Neural crest cell (in vitro differentiated cells): ENCODE results near the gene PRKAG2. TPM values are rescaled to one million over a fixed set of nuclear protein-coding genes. Genes with fewer than 3 reads are reported as not detected.

Experiments used
- DNase-seq: peaks from one replicate; pipeline ENCODE4 v3.0.0; 2021; ENCODE audit warnings: low read depth, mixed read lengths, low spot score
- H3K27ac Mint-ChIP-seq: one replicate; pipeline ENCODE4 v1.8.0; 2021; ENCODE audit warnings: mild to moderate bottlenecking, mixed read lengths; ENCODE audit not compliant: unreplicated experiment
- H3K27me3 Mint-ChIP-seq: 2 replicates; pipeline ENCODE4 v1.8.0; 2021; ENCODE audit warnings: low read depth, mild to moderate bottlenecking, mixed read lengths
- H3K36me3 Mint-ChIP-seq: 2 replicates; pipeline ENCODE4 v1.8.0; 2021; ENCODE audit warnings: low read depth, mild to moderate bottlenecking, mixed read lengths
- H3K4me1 Mint-ChIP-seq: 2 replicates; pipeline ENCODE4 v1.8.0; 2021; ENCODE audit warnings: mixed read lengths
- H3K4me3 Mint-ChIP-seq: one replicate; pipeline ENCODE4 v1.8.0; 2021; ENCODE audit warnings: mild to moderate bottlenecking, mixed read lengths
- H3K9me3 Mint-ChIP-seq: 2 replicates; pipeline ENCODE4 v1.8.0; 2021; ENCODE audit warnings: mixed read lengths
- CTCF ChIP-seq: fragments of 200-600 bp; sonication (generic); conservative IDR thresholded peaks from 2 replicates; pipeline ENCODE4 v1.5.0; 2021; ENCODE audit warnings: antibody characterized with exemption, mild to moderate bottlenecking
- total RNA-seq: library from RNA; stranded (reverse); gene quantifications from 2 replicates; pipeline ENCODE4 v1.2.1, GENCODE V29; 2021

PRKAG2 gene
- total RNA-seq, 1 donor from 2014 or later, result 12.5 TPM

DNA sequence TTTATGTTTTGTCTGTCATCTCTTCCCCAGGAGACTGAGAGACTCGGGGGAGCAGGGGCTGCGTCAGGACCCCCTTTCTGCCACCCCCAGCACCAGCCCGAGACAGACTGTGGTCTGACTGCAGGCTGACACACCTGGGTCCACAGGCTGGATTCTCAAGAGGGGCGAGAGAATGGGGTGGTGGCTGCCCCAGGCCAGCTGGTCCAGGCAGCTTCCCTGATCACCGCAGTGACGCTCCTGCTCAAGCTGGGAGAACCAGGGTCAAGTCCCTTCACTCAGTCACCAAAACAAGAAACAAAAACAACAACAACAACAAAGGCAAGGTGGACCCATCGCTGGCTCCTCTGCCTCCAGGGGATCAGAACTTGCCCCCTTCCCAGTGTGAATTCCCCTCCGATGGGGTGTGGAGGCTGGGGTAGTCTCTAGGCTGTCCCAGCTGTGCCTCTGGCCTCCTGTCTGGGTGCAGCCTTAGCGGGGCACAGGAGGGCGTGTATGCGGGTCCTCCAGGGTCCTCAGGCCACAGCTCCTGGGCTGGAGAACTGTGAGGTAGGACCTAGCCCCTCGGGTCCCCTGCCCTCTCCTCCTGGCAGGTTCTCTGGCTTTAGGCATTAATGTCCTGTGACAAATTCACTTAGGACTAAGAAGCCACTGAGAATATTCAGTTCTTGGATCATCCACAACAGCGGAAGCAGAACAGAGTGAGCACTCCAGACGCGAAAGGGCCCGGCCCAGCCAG, 40.6 kb downstream of the PRKAG2 start:
- no peak for TF ChIP-seq CTCF
- Mint-ChIP-seq H3K27me3 (no peaks in the 10 kb centered on the region), H3K27ac (peak overlapping the region; percentile 27), H3K4me3 (no peak overlapping the region), H3K36me3 (no peaks in the 10 kb centered on the region), H3K4me1 (peaks cover 13% of the 10 kb centered on the region), H3K9me3 (no peaks in the 10 kb centered on the region)
- no peak for DNase-seq

DNA sequence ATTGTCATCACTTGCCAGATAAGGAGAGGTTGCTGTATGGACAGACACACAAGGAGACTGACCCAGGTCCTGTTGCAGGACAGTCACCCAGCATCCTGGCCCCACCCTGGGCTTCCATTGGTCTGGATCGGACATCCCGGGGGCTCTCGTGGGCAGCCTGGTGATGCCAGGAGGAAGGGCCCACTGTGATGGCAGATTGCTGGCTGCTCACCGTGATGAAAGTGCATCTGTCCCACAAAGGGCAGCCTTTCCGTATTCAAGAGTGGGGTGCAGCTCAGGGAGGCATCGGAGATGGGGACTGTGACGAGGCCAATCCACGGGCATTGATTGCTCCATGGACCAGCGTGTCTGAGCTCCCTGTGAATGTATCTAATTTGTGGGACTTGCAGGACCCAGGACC, 41.3 kb downstream of the PRKAG2 start:
- Mint-ChIP-seq H3K4me1 (peaks cover 13% of the 10 kb centered on the region), H3K9me3 (no peaks in the 10 kb centered on the region), H3K36me3 (no peaks in the 10 kb centered on the region), H3K27me3 (no peaks in the 10 kb centered on the region), H3K27ac (no peak overlapping the region), H3K4me3 (no peak overlapping the region)
- DNase-seq, result no peak
- TF ChIP-seq CTCF, result no peak

DNA sequence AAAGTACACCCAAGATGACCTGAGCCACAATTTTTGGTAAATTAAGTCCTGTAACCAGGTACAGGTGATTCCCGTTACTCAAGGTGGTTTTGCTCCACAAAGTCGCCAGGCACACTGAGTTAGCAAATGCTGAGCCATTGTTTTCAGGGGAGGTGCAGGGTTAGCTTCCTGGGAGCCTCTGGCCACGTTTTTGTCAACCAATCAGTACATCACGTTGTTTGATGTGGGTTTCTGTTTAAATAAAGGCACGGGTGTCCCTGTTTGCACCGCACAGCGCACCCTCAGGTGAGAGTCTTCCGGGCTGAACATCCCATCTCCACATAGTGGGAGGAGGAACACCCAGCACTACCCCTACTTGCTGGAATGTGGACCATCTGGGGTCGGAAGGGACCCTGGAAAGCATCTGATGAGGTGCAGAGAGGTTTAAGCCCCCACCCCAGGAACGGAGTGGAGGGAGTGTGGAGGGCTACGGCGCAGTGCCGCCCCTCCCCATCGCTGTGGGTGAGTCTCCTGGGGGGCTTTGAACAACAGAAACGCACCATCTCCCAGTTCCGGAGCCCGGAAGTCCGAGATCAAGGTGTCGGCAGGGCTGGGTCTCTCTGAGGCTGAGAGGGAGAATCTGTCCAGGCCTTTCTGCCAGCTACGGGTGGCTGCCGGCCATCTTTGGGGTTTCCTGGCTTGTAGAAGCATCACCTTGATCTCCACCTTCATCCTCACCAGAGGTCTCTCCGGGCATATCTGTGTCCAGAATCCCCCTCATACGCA, 42.5 kb downstream of the PRKAG2 start:
- Mint-ChIP-seq H3K27ac (no peak overlapping the region), H3K4me3 (no peak overlapping the region), H3K9me3 (no peaks in the 10 kb centered on the region), H3K27me3 (no peaks in the 10 kb centered on the region), H3K4me1 (peaks cover 11% of the 10 kb centered on the region), H3K36me3 (no peaks in the 10 kb centered on the region)
- no peak for TF ChIP-seq CTCF
- no peak for DNase-seq

DNA sequence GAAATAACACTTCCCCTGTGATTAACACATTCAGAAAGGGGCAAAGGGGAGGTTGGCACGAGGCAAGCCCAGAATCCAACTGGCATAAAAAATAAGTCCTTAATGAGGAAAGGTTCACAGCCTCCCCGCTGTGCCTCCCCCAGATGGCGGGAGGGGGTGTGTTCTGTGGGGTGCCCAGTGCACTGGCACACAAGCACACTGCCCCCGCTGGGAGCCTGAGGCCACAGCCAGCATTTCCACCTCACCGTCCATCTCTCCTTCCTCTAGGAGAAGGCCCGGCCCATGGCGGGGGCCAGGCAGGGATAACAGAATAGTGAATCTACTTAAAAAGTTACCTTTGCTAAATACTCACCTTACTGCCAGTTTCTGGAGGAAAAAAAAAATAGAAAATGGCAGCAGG, 43.2 kb downstream of the PRKAG2 start:
- no peak for TF ChIP-seq CTCF
- Mint-ChIP-seq H3K4me3 (no peak overlapping the region), H3K27ac (no peak overlapping the region), H3K27me3 (no peaks in the 10 kb centered on the region), H3K36me3 (no peaks in the 10 kb centered on the region), H3K4me1 (peaks cover 8% of the 10 kb centered on the region), H3K9me3 (no peaks in the 10 kb centered on the region)
- no peak for DNase-seq

DNA sequence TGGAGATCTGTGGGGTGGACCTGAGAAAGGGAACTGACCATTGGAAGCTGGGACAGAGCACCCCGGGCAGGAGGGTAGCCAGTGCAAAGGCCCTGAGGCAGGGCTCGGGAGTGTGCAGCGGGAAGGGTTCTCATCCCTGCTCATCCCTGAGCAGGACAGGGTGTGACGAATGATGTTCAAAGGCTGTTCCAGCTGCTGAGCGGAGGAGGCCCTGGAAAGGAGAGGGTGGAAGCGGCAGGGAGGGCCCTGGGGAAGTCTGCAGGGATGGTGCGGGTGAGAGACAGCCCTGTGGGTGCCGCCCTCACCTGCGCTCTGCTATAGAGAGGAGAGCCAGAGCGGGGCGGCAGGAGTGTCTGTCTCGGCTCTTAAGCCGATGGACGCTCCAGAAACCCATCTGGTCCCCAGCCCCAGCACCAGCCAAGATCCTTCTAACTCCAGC, 43.7 kb downstream of the PRKAG2 start:
- H3K9me3 Mint-ChIP-seq, result no peaks in the 10 kb centered on the region

More for the DNA sequence above, 43.7 kb downstream of the PRKAG2 start:
- Mint-ChIP-seq H3K4me3 (no peak overlapping the region), H3K27me3 (no peaks in the 10 kb centered on the region), H3K27ac (no peak overlapping the region), H3K36me3 (no peaks in the 10 kb centered on the region), H3K4me1 (peaks cover 8% of the 10 kb centered on the region)
- TF ChIP-seq CTCF, result no peak
- DNase-seq, result no peak
